PFSK-1 (cell line): Measurements from ENCODE around the gene DOCK4.

Source experiments
- POLR2AphosphoS5 ChIP-seq: IDR thresholded peaks from 2 replicates; pipeline ENCODE4 v1.6.1; 2012; ENCODE audit warnings: low read depth, mild to moderate bottlenecking, control low read depth, low read length, moderate library complexity
- SIN3A ChIP-seq: IDR thresholded peaks from 2 replicates; pipeline ENCODE4 v1.6.1; 2012; ENCODE audit warnings: mild to moderate bottlenecking, low read length, moderate library complexity, borderline replicate concordance; ENCODE audit not compliant: insufficient read depth
- TAF1 ChIP-seq: IDR thresholded peaks from 2 replicates; pipeline ENCODE4 v1.6.1; 2012; ENCODE audit warnings: low read length, control low read depth, borderline replicate concordance; ENCODE audit not compliant: insufficient read depth
- TF ChIP-seq, protein P1 (sequence below), 2 experiments: IDR thresholded peaks; 2 replicates each; pipeline versions ENCODE4 v1.6.1 to v1.8.0; 2011 to 2012; ENCODE audit warnings: low read depth in 2 of 2, low read length in 2 of 2, control low read depth in 1 of 2, inconsistent platforms in 1 of 2, mild to moderate bottlenecking in 1 of 2, moderate library complexity in 1 of 2; ENCODE audit not compliant: insufficient read depth in 1 of 2

DNA sequence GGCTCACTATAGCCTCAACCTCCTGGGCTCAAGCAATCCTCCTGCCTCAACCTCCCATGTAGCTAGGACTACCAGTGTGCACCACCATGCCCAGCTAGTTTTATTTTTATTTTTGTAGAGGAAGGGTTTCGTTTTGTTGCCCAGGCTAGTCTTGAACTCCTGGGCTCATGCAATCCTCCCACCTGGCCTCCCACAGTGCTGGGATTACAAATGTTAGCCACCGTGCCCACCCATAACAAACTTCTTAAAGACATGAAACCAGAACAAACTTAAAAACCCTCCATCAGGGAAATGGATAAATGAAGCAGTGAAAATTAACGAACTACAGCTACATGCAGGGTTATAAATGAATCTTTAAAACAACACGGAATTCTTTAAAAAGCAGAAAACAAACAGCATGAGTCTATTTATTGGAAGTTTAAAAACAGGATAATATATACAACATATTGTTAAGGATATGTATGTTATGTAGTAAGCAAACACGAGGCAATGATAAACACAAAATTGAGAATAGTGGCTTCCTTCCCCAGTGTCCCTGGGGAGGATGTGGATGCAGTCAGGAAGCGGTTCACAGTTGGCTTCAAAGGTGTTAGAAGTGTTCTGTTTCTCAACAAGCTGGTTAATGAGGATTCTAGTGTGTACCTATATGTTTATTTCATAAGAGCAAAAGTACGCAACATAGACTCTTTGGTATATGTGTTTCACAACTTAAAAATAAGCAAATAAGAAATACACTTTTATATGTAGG, 515.7 kb downstream of the DOCK4 start:
- TF ChIP-seq, protein P1, sequence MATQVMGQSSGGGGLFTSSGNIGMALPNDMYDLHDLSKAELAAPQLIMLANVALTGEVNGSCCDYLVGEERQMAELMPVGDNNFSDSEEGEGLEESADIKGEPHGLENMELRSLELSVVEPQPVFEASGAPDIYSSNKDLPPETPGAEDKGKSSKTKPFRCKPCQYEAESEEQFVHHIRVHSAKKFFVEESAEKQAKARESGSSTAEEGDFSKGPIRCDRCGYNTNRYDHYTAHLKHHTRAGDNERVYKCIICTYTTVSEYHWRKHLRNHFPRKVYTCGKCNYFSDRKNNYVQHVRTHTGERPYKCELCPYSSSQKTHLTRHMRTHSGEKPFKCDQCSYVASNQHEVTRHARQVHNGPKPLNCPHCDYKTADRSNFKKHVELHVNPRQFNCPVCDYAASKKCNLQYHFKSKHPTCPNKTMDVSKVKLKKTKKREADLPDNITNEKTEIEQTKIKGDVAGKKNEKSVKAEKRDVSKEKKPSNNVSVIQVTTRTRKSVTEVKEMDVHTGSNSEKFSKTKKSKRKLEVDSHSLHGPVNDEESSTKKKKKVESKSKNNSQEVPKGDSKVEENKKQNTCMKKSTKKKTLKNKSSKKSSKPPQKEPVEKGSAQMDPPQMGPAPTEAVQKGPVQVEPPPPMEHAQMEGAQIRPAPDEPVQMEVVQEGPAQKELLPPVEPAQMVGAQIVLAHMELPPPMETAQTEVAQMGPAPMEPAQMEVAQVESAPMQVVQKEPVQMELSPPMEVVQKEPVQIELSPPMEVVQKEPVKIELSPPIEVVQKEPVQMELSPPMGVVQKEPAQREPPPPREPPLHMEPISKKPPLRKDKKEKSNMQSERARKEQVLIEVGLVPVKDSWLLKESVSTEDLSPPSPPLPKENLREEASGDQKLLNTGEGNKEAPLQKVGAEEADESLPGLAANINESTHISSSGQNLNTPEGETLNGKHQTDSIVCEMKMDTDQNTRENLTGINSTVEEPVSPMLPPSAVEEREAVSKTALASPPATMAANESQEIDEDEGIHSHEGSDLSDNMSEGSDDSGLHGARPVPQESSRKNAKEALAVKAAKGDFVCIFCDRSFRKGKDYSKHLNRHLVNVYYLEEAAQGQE (IDR thresholded peaks at IDR 0.05; ENCODE audit: insufficient read depth in 1 of 2, low read depth in 2 of 2, low read length in 2 of 2) = no peak
- TF ChIP-seq POLR2AphosphoS5 (no peak), TAF1 (no peak), SIN3A (no peak)
